ENCODE results near the gene ACOT7. TPM values are rescaled to one million over a fixed set of nuclear protein-coding genes. Genes with fewer than 3 reads are reported as not detected.

ACOT7 gene
- total RNA-seq, 4 donors from 2014 or later = 18.6 to 29.4 (median 23.2) TPM

- Histone ChIP-seq H3K4me1 (peaks cover 0 to 14% (median 3%) of the 10 kb centered on the region in 4 donors), H3K27me3 (no peaks in the 10 kb centered on the region), H3K36me3 (peaks cover 0 to 12% (median 0%) of the 10 kb centered on the region in 3 donors), H3K9me3 (no peaks in the 10 kb centered on the region), H3K4me3 (no peak overlapping the region), H3K27ac (no peak overlapping the region)
- WGBS, 2 donors = 90% methylated on average over 14 of the region's 14 CpGs
- TF ChIP-seq EP300 (IDR thresholded peaks at IDR 0.05) (no peak), POLR2A (IDR thresholded peaks at IDR 0.05) (no peak)
- TF ChIP-seq, protein P1, sequence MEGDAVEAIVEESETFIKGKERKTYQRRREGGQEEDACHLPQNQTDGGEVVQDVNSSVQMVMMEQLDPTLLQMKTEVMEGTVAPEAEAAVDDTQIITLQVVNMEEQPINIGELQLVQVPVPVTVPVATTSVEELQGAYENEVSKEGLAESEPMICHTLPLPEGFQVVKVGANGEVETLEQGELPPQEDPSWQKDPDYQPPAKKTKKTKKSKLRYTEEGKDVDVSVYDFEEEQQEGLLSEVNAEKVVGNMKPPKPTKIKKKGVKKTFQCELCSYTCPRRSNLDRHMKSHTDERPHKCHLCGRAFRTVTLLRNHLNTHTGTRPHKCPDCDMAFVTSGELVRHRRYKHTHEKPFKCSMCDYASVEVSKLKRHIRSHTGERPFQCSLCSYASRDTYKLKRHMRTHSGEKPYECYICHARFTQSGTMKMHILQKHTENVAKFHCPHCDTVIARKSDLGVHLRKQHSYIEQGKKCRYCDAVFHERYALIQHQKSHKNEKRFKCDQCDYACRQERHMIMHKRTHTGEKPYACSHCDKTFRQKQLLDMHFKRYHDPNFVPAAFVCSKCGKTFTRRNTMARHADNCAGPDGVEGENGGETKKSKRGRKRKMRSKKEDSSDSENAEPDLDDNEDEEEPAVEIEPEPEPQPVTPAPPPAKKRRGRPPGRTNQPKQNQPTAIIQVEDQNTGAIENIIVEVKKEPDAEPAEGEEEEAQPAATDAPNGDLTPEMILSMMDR (IDR thresholded peaks at IDR 0.05) = no peak
- DNase-seq (ENCODE audit: low spot score in 2 of 2) = no peak
These were observed 48.1 kb downstream of the ACOT7 start for GRCh38 chr1:6345460-6345859.

DNA sequence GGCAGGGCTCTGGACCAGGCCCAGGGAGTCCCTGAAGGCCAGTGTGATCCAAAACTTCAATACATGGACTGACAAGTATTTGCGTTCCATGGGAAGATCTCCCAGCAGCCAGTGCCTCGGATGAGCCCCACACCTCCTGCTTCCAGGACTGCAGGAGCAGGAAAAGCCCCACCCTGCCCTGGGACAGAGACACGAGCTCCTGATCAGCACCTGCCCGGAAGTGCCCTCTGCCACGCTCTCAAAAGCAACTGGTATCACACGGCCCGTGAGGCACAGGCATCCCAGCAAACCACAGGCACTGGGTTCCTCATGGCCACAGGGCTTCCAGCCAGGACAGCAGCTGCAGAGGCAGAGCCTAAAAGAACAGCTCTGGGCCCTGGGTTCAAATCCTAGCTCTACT is 48.6 kb downstream of the ACOT7 start:
- Histone ChIP-seq H3K9me3 (no peaks in the 10 kb centered on the region), H3K36me3 (peaks cover 0 to 12% (median 0%) of the 10 kb centered on the region in 3 donors), H3K4me3 (no peak overlapping the region), H3K27ac (no peak overlapping the region), H3K27me3 (no peaks in the 10 kb centered on the region), H3K4me1 (peaks cover 0 to 14% (median 3%) of the 10 kb centered on the region in 4 donors)
- WGBS, 2 donors = 84 to 85% methylated on average over 7 of the region's 7 CpGs
- DNase-seq (ENCODE audit: low spot score in 2 of 2) = no peak
- TF ChIP-seq EP300 (IDR thresholded peaks at IDR 0.05) = no peak
- TF ChIP-seq POLR2A (IDR thresholded peaks at IDR 0.05) = no peak
- TF ChIP-seq, protein P1 (IDR thresholded peaks at IDR 0.05) = no peak

GRCh38 chr1:6343506-6344405 is 49.8 kb downstream of the ACOT7 start:
- Histone ChIP-seq H3K4me1 (peaks cover 0 to 9% (median 3%) of the 10 kb centered on the region in 4 donors), H3K36me3 (peaks cover 0 to 11% (median 0%) of the 10 kb centered on the region in 3 donors), H3K4me3 (no peak overlapping the region), H3K27me3 (no peaks in the 10 kb centered on the region), H3K27ac (no peak overlapping the region), H3K9me3 (no peaks in the 10 kb centered on the region)
- 72 to 77% methylated on average over 17 of the region's 17 CpGs for WGBS, 2 donors
- peak; percentile 30 to 64 for DNase-seq (ENCODE audit: low spot score in 2 of 2)
- TF ChIP-seq, protein P1 (IDR thresholded peaks at IDR 0.05) = peak; percentile 55 to 71 (median 67)
- no peak for TF ChIP-seq POLR2A (IDR thresholded peaks at IDR 0.05)

DNA sequence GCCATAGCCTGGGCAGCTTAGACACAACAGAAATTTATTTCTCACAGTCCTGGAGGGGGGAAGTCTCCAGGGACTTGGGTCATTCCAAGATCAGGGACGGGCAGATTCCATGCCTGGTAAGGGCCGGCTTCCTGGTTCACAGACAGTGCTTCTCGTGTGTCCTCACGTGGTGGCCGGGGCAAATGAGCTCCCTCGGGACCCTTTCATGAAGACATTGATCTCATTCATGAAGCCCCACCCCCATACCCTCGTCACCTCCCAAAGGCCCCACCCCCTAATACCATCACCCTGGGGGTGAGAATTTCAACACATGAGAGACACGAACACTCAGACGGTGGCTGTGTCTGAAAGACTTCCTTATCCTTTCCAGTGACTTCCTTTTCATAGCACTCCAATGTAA is 51.5 kb downstream of the ACOT7 start:
- TF ChIP-seq EP300 (IDR thresholded peaks at IDR 0.05) (no peak), POLR2A (IDR thresholded peaks at IDR 0.05) (no peak)
- TF ChIP-seq, protein P1 (IDR thresholded peaks at IDR 0.05) = no peak
- DNase-seq (ENCODE audit: low spot score in 2 of 2) = no peak
- Histone ChIP-seq H3K27me3 (no peaks in the 10 kb centered on the region), H3K27ac (no peak overlapping the region), H3K9me3 (no peaks in the 10 kb centered on the region), H3K36me3 (peaks cover 0 to 20% (median 0%) of the 10 kb centered on the region in 3 donors), H3K4me1 (no peaks in the 10 kb centered on the region), H3K4me3 (no peak overlapping the region)
- WGBS, 2 donors = 36 to 45% methylated on average over 9 of the region's 9 CpGs

GRCh38 chr1:6338695-6339094 is 54.9 kb downstream of the ACOT7 start:
- Histone ChIP-seq H3K4me1 (no peaks in the 10 kb centered on the region), H3K9me3 (no peaks in the 10 kb centered on the region), H3K36me3 (peaks cover 0 to 16% (median 0%) of the 10 kb centered on the region in 3 donors), H3K27me3 (no peaks in the 10 kb centered on the region), H3K27ac (no peak overlapping the region), H3K4me3 (no peak overlapping the region)
- WGBS, 2 donors = 70% methylated on average over 7 of the region's 7 CpGs
- no peak for DNase-seq (ENCODE audit: low spot score in 2 of 2)
- TF ChIP-seq POLR2A (IDR thresholded peaks at IDR 0.05) = no peak
- TF ChIP-seq, protein P1 (IDR thresholded peaks at IDR 0.05) = no peak
- TF ChIP-seq EP300 (IDR thresholded peaks at IDR 0.05) = no peak
